HG02973 (cell line): ENCODE results near the gene TMEM82.

Experiments
- ATAC-seq: cut with Tn5 transposase; IDR thresholded peaks from one replicate; pipeline ENCODE4 v1.9.1; 2021; ENCODE audit warnings: moderate library complexity; ENCODE audit not compliant: unreplicated experiment

The TMEM82 gene

DNA sequence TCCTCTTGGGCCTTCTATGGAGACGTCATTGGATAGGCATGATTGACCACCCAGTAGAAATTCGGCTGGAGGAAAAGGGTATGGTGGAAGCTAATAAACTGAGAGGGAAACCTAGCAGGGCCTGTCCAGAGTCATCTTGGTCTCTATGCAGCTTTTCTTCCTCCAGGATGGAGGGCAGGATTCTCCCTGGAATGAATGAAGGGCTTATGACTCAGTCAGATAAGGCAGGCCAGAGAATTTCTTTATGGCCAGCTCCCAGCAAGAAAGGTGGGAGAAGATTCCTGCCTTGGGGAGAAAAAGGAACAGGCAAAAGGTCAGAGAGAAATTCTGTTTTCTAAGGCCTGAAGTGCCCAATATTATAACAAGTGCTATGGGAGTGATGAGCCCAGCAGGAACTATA is 33.4 kb downstream of the TMEM82 start:
- ATAC-seq, result no peak

DNA sequence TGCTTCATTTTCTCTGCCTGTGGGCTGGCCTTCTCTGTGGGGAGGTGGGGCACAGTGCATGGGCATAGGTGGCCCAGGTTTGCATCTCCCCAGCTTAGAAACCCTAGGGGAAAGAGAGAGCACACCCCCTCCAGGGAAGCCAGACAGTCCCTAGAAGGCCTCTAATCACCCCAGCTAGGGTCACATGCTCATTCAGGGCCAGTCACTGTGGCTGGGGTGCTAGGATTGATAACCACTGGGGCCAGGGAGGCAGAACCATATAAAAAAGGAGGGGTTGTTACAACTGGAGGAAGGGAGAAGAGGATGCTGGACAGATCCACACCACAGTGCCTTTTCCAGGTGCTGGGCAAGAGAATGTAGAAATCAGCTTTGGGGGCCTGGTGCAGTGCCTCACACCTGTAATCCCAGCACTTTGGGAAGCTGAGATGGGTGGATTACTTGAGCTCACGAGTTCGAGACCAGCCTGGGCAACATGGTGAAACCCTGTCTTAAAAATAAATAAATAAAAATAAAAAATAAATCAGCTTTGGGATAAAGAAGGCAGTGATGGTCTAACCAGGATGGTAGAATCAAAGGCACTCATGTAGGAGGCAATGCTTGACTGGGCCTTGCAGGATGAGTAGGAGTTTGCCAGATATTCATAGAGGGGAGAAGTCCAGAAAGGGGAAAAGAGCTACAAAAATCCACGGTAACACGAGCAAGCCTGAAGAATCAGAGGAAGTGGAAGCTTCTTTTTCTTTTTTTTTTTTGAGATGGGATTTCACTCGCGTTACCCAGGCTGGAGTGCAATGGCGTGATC is 35.8 kb downstream of the TMEM82 start:
- no peak for ATAC-seq

DNA sequence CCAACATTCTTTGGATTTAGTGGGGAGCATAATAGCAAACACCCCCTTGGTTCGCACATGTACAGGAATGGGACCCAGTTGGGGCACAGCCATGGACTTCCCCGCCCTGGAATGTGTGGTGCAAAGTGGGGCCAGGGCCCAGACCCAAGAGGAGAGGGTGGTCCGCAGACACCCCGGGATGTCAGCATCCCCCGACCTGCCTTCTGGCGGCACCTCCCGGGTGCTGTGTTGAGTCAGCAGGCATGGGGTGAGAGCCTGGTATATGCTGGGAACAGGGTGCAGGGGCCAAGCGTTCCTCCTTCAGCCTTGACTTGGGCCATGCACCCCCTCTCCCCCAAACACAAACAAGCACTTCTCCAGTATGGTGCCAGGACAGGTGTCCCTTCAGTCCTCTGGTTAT is 43.4 kb downstream of the TMEM82 start:
- ATAC-seq, result no peak

DNA sequence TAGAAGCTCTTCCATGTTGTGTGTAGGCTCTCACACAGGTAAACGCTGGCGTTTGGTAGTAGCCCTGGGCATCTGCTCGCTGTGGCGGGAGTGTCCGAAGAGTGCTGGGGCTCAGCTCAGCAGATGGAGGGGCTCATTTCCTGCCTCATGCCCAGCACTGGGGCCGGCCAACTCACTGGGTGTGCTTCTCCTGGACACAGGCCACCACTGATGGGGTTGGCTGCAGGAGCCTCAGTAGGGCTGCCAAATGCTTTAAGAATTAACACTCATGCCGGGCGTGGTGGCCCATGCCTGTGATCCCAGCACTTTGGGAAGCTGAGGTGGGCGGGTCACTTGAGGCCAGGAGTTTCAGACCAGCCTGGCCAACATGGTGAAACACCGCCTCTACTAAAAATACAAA is 44.3 kb downstream of the TMEM82 start:
- ATAC-seq, result no peak

DNA sequence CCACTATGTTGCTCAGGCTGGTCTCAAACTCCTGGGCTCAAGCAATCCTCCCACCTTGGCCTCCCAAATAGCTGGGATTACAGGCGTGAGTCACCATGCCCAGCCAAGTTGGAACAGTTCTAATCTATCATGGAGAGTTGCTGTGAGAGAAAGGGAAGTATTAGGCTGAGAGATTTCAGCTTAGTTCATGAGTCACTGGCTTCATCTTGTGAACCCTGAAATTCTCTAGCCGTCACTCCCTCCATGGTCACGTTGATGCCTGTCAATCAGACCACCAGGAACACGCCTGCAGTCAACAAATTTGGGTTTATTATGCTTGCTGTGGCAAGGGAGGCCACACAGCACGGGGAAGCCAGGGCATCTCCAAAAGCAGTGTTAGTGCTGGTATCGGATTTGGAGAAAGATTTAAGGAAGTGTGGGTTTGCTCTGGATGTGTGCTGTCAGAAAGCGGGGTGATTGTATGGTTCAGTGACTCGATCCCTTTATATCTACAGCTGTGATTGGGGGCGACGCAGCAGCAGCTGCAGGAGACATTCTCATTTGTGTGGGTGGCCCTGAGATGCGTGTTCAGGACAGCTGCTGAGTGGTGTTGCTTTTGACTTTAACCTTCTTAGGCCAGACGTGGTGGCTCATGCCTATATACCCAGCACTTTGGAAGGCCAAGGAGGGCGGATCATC is 46.5 kb downstream of the TMEM82 start:
- ATAC-seq, result no peak

DNA sequence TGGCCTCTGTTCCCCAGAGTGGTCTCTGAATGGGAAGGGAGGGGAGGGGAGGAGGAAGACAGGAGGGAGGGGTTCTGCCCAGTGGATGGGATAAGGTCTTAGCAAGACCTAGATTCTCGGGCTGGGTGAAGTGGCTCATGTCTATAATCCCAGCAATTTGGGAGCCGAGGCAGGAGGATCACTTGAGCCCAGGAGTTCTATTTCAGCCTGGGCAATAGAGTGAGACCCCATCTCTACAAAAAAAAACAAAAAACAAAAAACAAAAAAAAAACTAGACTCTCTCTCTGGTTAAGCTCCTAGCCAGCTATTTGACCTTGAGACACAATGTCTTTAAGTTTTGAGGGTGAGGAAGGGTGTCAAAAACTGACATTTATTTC is 53.8 kb downstream of the TMEM82 start:
- no peak for ATAC-seq
